Caco-2 (cell line): ENCODE data around the gene LY6G6F. TPM values are rescaled to one million over a fixed set of nuclear protein-coding genes. Genes with fewer than 3 reads are reported as not detected.

Source experiments
- BruUV-seq: library from RNA; stranded (reverse); fragments of 400-500 nt; replicated peaks from 2 replicates; lab custom pipeline; 2021; lab: Mats Ljungman, UMichigan
- CTCF ChIA-PET: fragments of 300-600 bp; sonication (Branson Sonifier 250); formaldehyde crosslinking; loops from one replicate; lab custom pipeline; 2022; ENCODE audit warnings: antibody characterized with exemption; lab: Charles Lee
- POLR2A ChIA-PET: fragments of 300-600 bp; sonication (Branson Sonifier 250); formaldehyde crosslinking; loops from one replicate; lab custom pipeline; 2022; ENCODE audit warnings: antibody characterized with exemption; lab: Charles Lee
- DNase-seq, 2 experiments: peaks; one replicate each; pipeline versions ENCODE4 v3.0.0 to v3.0.0-alpha.2; 2020 to 2022
- H3K27me3 ChIP-seq: replicated peaks from 2 replicates; pipeline ENCODE4 v1.6.0; 2011; ENCODE audit warnings: low read length; ENCODE audit not compliant: control insufficient read depth, insufficient read depth
- H3K36me3 ChIP-seq: 2 replicates; pipeline ENCODE4 v1.5.1; 2011; ENCODE audit warnings: low read length; ENCODE audit not compliant: control insufficient read depth, insufficient read depth
- H3K4me1 ChIP-seq: fragments of 250-450 bp; sonication (Bioruptor Pico); 2 replicates; pipeline ENCODE4 v1.5.1; 2020; ENCODE audit warnings: mild to moderate bottlenecking
- H3K4me3 ChIP-seq: 2 replicates; pipeline ENCODE4 v1.5.1; 2011; ENCODE audit warnings: low read depth, mild to moderate bottlenecking, control low read depth, low read length
- H3K9me3 ChIP-seq: fragments of 250-450 bp; sonication (Bioruptor Pico); 2 replicates; pipeline ENCODE4 v1.5.1; 2020; ENCODE audit warnings: mild to moderate bottlenecking, moderate library complexity
- H3K27ac Mint-ChIP-seq: one replicate; pipeline ENCODE4 v1.8.0; 2022; ENCODE audit warnings: mixed read lengths; ENCODE audit not compliant: unreplicated experiment
- H3K27me3 Mint-ChIP-seq: one replicate; pipeline ENCODE4 v1.8.0; 2022; ENCODE audit warnings: mixed read lengths; ENCODE audit not compliant: insufficient read depth, unreplicated experiment
- H3K36me3 Mint-ChIP-seq: one replicate; pipeline ENCODE4 v1.8.0; 2022; ENCODE audit warnings: mild to moderate bottlenecking, mixed read lengths; ENCODE audit not compliant: insufficient read depth, unreplicated experiment
- H3K4me1 Mint-ChIP-seq: one replicate; pipeline ENCODE4 v1.8.0; 2022; ENCODE audit warnings: low read depth, mixed read lengths; ENCODE audit not compliant: unreplicated experiment
- H3K4me3 Mint-ChIP-seq: one replicate; pipeline ENCODE4 v1.8.0; 2022; ENCODE audit warnings: mild to moderate bottlenecking, moderate library complexity, mixed read lengths; ENCODE audit not compliant: unreplicated experiment
- H3K9me3 Mint-ChIP-seq: one replicate; pipeline ENCODE4 v1.8.0; 2022; ENCODE audit warnings: mixed read lengths; ENCODE audit not compliant: unreplicated experiment
- CTCF ChIP-seq, 2 experiments: fragments of 200-600 bp in 1 of 2; IDR thresholded peaks; 1 replicate in 1 of 2; 2 replicates in 1 of 2; pipeline versions ENCODE4 v1.5.1 to v1.8.0; 2011 to 2022; ENCODE audit warnings: antibody characterized with exemption in 1 of 2, control low read depth in 1 of 2, inconsistent platforms in 1 of 2, low read depth in 1 of 2, low read length in 1 of 2, mild to moderate bottlenecking in 1 of 2, moderate library complexity in 1 of 2; ENCODE audit not compliant: insufficient read depth in 1 of 2, severe bottlenecking in 1 of 2, unreplicated experiment in 1 of 2
- intact Hi-C: fragments of 100-400 bp; cut with micrococcal nuclease; formaldehyde crosslinking; loops from one replicate; pipeline ENCODE4 v1.10.0; 2022; ENCODE audit not compliant: unreplicated experiment
- total RNA-seq: library from RNA; stranded (reverse); gene quantifications from 2 replicates; pipeline ENCODE4 v1.2.3, GENCODE V29; 2022

Gene LY6G6F
- total RNA-seq, 1 experiment from 2014 or later = not detected

GRCh38 chr6:31663961-31664789 lies 42.5 kb upstream of the LY6G6F start:
- no peak for DNase-seq
- H3K9me3 ChIP-seq = no peaks in the 10 kb centered on the region
- peaks cover 95% of the 10 kb centered on the region for H3K36me3 Mint-ChIP-seq
- H3K9me3 Mint-ChIP-seq = no peaks in the 10 kb centered on the region
- peak overlapping the region; percentile 90 for H3K4me3 ChIP-seq
- ChIA-PET CTCF (interaction anchor here (1.0 kb wide), 2 partner anchors 8 to 12 kb away, joined by 3 read pairs; partner anchors contain the start of genes APOM and BAG6), POLR2A (interaction anchor here (0.5 to 2.0 kb wide), 13 partner anchors 9 to 282 kb away, joined by 3 to 25 read pairs (median 4); partner anchors contain the start of genes APOM, BAG6, CFB and DDX39B)
- H3K4me1 ChIP-seq = peaks cover 23% of the 10 kb centered on the region
- peak overlapping the region; percentile 96 for H3K27ac Mint-ChIP-seq
- H3K4me1 Mint-ChIP-seq = peaks cover 30% of the 10 kb centered on the region
- no peaks in the 10 kb centered on the region for H3K27me3 ChIP-seq
- H3K27me3 Mint-ChIP-seq = no peaks in the 10 kb centered on the region
- peaks cover 4% of the 10 kb centered on the region for H3K36me3 ChIP-seq
- peak overlapping the region; percentile 86 for H3K4me3 Mint-ChIP-seq
- TF ChIP-seq CTCF (IDR thresholded peaks at IDR 0.05; ENCODE audit: insufficient read depth in 1 of 2, low read depth in 1 of 2, low read length in 1 of 2, severe bottlenecking in 1 of 2, unreplicated experiment in 1 of 2) = no peak
- intact Hi-C loops = no loop called here
- BruUV-seq = TSS peak; percentile 52

GRCh38 chr6:31664790-31665500 lies 41.7 kb upstream of the LY6G6F start, which contains the start of gene GPANK1:
TSS of gene GPANK1 (minus strand) at chr6:31664997. CDS start at chr6:31664478, 519 bp downstream.
- intact Hi-C loops = loop anchor here (1.0 to 5.0 kb wide), 5 partner anchors 13 to 162 kb away; partner anchors contain the start of genes ATP6V1G2, BAG6, CLIC1 and HSPA1B
- H3K27me3 Mint-ChIP-seq = no peaks in the 10 kb centered on the region
- H3K9me3 ChIP-seq = no peaks in the 10 kb centered on the region
- CTCF ChIA-PET = interaction anchor here (1.0 kb wide), 3 partner anchors 9 to 38 kb away, joined by 3 to 5 read pairs (median 3); partner anchors contain the start of genes ABHD16A, APOM and BAG6
- peak within 1 kb of the TSS; percentile 96 for H3K27ac Mint-ChIP-seq
- H3K36me3 ChIP-seq = peaks cover 2% of the 10 kb centered on the region
- no peak for TF ChIP-seq CTCF (IDR thresholded peaks at IDR 0.05; ENCODE audit: insufficient read depth in 1 of 2, low read depth in 1 of 2, low read length in 1 of 2, severe bottlenecking in 1 of 2, unreplicated experiment in 1 of 2)
- peaks cover 17% of the 10 kb centered on the region for H3K4me1 ChIP-seq
- H3K9me3 Mint-ChIP-seq = no peaks in the 10 kb centered on the region
- peak within 1 kb of the TSS; percentile 86 for H3K4me3 Mint-ChIP-seq
- BruUV-seq = no TSS peak
- peak; percentile 79 to 85 for DNase-seq
- peaks cover 95% of the 10 kb centered on the region for H3K36me3 Mint-ChIP-seq
- POLR2A ChIA-PET = interaction anchor here (0.5 to 2.0 kb wide), 13 partner anchors 10 to 281 kb away, joined by 3 to 25 read pairs (median 4); partner anchors contain the start of genes APOM, BAG6, CFB and DDX39B
- H3K27me3 ChIP-seq = no peaks in the 10 kb centered on the region
- peak within 1 kb of the TSS; percentile 90 for H3K4me3 ChIP-seq
- peaks cover 25% of the 10 kb centered on the region for H3K4me1 Mint-ChIP-seq
